Stimulated activated CD8-positive, alpha-beta memory T cell treated with anti-CD3 and anti-CD28 coated beads, Interleukin-7, amount 100 ng/mL, for 48 hours (primary cell): Measurements from ENCODE around the gene TMPRSS6.

Source experiments
- DNase-seq, 2 donors: peaks; one replicate each; pipeline ENCODE4 v3.0.0-alpha.2; 2020; ENCODE audit warnings: low read depth in 1 of 2; ENCODE audit errors: extremely low read depth in 1 of 2

The TMPRSS6 gene

DNA sequence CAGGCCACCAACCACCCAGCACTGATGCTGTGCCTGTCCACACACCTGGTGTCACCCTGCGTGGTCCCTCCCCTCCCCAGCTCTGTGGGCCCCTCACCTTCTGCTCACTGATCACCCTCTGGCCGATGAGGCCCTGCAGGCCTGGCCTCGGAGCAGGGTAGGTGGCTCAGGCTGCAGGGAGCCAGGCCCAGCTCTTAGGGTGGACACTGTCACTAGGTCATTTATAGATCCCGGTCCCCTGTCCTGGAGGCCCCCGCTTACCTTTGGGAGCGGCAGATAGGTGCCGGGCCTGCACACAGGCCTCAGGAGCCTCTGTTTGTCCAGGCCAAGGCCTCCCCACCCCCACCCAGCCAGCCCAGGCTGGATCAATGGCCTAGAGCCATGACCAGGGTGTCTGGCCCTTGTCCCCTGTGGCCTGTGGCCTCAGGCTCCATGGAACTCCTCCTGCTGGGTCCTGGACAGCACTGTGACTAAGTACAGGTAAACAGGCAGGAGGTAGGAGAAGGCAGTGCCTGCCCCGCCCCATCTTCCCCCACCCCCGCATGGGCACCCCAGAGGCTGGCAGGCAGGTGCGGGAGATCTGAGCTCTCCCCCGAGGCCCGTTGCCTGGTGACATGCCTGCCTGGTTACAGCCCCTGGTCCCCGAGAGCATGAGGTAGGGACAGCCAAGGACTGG lies at the start of gene TMPRSS6:
Gene TMPRSS6, minus strand, starts transcription at position 472 of the 676 bp plus-strand sequence. CDS start 6,296 bp downstream, outside the sequence.
- DNase-seq = no peak

GRCh38 chr22:37158963-37159290 lies 49.4 kb upstream of the TMPRSS6 start:
- DNase-seq = no peak

DNA sequence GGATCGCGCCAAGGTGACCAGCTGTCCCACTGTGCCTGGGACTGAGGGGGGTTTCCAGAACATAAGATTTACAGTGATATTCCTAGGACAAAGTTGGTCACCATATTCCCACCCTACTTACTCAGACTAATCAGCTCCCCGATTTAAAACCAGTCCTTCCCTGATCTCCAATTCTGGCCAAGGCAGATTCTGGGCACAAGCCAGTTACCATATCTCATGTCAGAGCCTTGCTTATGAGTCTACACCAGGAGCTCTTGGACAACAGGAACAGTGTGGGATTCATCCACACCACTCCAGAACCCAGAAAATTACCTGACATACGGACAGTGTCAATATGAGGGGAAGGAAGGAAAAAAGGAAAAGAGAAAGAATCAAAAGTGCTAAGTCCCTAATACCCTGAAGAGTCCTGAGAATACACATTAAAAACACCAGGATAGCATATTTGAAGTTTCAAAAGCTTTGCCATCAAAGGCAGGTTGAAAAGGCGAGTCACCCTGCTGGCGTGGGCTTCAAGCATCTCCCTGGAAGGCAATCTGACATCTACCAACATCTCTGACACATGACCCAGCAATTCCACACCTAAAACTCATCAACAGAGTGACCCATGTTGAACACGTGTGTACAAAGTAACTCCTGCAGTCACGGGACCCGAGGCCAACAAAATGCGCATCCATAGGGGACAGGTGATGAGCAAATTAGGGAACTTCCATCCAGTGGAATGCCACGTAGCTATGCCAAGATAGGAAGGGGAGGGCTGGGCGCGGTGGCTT lies 48.2 kb upstream of the TMPRSS6 start:
- no peak for DNase-seq

DNA sequence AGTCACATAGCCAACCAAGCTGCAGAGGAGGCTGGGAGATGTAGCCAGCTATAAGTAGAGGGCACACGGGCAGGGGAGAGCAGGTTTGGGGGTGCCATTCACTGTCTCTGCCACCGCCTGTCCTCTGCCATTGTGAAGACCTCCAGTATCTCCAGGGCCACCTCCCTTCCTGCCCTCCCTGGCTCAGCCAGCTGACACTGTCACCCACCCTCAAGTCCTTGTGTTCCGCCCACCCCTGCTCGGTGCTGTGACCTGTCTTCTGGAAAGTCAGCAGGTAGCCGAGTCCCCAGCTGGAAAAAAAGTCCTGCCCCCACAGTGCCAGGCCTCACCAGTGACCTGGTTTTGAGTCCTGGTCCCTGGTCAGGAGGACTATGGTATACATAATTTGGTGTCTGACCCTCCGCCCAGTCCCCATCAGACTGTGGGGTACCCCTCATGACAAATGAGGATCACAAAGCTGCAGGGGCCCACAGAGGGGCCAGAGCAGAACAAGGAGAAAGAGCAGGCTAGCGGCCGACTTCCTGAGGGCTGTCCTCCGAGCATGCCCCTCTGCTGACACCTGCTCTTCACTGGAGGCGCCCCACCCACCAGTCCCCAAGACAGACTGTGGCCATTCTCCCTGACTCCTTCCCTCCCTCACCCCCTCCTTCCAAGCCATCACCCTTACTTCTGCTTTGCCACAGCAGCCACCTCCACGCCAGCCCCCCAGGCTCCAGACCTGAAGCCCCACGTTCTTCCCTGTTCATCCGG lies 47.3 kb upstream of the TMPRSS6 start:
- DNase-seq = no peak

DNA sequence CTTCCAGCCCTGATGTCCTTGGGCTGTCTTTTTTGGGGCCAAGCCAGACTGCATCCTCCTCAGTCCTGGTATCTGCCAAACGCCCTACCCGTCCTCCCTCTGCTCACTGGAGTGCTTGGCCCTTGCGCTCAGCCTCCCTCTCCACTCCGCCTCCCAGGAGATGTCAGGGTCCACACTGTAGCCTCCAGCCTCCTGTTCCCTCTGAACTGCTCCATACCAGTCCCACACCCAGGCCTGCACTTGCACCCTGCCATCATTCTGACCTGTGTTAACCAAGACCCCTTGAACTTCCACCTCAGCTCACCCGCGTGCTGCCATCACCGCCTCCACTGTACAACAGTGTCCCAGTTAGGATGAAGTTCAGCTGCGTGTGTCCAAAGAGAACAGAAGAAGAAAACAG lies 46.5 kb upstream of the TMPRSS6 start:
- DNase-seq = no peak

GRCh38 chr22:37154925-37155712 lies 45.6 kb upstream of the TMPRSS6 start:
- no peak for DNase-seq

GRCh38 chr22:37153901-37154300 lies 44.4 kb upstream of the TMPRSS6 start:
- no peak for DNase-seq

DNA sequence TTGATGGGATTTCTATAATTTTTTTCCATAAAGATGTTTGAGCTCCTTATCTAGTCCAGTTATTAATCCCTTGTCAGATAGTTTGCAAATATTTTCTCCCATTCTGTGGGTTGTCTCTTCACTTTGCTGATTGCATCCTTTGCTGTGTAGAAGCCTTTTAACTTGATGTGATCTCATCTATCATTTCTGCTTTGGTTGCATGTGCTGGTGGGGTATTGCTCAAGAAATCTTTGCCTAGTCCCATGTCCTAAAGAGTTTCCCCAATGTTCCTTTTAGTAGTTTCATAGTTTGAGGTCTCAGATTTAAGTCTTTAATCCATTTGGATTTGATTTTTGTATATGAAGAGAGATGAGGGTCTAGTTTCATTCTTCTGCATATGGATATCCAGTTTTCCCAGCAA lies 41.9 kb upstream of the TMPRSS6 start:
- DNase-seq = no peak

- DNase-seq = no peak
Measured at GRCh38 chr22:37150701-37151100, 41.2 kb upstream of the TMPRSS6 start.

GRCh38 chr22:37148742-37149665 lies 39.5 kb upstream of the TMPRSS6 start:
- DNase-seq = no peak

DNA sequence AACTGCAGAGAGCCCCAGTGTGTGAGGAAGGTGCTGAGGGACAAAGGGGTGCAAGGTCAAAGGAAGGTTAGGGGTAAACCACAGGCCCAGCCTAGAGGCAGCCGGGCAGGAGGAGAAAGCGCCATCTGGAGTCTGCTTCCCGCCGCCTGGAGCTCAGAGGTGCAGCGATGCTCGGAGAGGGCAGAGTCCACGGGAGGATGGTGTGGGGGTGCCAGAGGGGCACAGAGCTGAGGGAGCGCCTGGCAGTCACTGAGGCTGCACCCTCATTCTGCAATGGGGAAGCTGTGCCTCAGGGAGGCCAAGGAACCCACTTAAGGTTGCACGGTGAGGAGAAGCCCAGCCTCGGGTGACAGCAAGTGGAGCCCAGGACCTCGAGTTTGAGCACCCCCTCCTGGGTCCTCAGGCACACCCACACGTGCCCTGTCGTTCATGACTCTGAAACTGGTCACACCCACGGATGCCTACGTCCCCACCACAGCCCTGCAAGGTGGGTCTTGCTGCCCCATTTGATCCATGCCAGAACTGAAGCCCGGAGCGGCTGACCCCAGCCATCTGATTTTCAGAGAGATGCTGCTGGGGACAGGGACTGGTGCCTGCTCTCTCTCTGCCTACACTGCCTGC lies 38.6 kb upstream of the TMPRSS6 start:
- no peak for DNase-seq

DNA sequence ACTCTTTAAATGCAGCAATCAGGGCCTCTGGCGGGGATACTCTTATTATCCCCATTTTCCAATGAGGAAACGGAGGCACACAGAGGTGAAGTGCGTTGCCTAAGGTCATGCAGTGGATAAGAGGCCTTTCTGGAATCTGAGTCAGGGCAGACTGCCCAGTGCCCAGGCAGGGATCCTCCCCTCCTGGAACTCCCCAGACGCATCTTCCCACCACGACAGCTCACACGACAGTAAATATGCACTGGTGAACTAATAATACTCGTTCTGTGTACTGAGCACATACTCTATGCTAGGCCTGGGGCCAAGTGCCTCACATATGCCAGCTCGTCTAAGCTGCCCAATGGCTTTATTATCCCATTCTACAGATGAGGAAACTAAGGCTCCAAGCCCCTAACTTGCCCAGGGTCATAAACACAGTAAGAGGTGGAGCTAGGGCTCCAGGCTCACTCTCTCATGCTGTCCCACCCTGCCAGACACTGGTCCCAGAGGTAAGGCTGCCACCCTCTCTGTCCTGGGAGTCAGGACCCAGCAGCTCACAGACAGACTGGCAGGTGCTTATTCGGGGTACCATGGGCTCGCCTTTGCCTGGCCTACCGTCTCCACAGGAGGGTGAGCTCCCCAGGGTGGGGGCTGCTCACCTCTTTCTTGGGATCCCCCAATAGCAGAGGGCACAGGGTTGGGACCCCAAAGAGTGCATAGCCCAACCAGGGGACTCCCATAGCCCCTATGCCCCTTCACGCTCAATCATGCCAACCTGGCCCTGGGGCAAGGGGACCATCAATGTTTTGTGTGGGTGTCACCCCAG lies 37.9 kb upstream of the TMPRSS6 start:
- DNase-seq = no peak

DNA sequence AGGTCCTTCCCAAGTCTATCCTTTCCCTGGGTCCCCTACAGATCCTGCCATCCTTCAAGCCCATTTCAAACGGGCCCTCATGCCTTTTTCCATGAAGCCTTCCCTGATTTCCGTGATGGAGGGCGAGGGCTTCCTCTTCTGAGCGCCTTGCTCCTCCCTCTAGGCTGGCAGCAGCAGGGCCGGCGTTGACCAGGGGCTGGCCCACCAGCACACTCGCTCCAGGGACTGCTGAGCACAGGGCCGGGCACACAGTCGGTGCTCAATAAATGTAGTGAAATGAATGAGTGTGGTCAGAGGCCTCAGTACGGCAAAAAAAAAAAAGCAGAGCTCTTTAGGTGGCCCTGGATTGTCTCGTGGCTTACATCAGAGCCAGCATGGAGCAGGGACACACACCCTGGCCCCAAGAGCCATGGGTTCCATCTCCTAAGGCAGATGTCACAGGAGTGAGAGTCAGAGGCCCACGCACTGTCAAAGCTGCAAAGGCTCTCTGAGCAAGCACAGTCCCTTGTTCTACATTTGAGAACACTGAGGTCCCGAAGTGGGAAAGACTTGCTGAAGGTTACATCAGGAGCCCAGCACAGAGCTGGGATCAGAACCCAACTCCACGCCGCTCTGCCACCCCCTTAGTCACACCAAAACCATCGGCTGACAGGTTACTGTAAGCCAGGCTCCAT lies 37.1 kb upstream of the TMPRSS6 start:
- DNase-seq = no peak

GRCh38 chr22:37146051-37146385 lies 36.5 kb upstream of the TMPRSS6 start:
- no peak for DNase-seq

- DNase-seq = no peak
Measured at GRCh38 chr22:37145180-37146050, 35.9 kb upstream of the TMPRSS6 start.

DNA sequence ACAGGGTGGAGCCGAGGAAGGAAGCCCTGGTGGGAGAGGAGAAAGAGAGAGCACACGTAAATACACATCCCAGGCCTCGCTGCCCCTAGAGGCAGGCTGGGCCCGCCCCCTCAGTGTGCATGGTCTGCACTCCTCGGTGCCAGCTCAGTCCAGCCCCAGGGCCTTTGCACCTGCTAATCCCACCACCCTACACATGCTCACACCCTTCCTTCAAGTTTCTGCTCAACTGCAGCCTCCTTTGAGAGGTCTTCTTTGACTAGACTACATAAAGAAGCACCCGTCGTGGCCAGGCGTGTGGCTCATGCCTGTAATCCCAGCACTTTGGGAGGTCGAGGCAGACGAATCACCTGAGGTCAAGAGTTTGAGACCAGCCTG lies 34.7 kb upstream of the TMPRSS6 start:
- no peak for DNase-seq

DNA sequence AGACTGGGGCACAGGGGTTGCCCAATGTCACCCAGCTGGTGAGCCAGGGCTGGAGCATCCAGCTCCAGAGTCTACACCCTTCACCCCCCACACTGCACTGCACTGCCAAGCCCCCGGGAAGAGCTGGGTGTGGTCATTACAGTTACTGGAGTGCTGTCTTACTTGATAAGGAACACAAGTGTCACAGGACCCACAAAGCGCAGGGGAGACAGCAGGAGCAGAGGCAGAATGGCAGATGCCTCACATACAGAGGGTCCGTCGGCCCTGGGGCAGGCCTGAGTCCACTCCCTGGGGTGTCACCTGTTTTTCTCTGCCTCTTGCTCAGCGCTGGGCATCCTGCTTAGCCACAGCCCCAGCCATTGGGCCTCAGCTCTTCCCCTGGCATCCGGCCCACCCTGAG lies 32.5 kb upstream of the TMPRSS6 start:
- DNase-seq = no peak
